MM.1S (cell line): ENCODE data around the gene SQSTM1.

Source experiments
- CTCF ChIP-seq: fragments of 300-600 bp; sonication (generic); IDR thresholded peaks from 2 replicates; pipeline ENCODE4 v1.5.1; 2016; ENCODE audit warnings: antibody characterized with exemption, low read length, mixed read lengths
- EZH2 ChIP-seq: fragments of 300-600 bp; sonication (generic); optimal IDR thresholded peaks from 2 replicates; pipeline ENCODE3; 2017; ENCODE audit warnings: low read depth, mild to moderate bottlenecking, antibody characterized with exemption, low read length, mixed read lengths
- EZH2phosphoT487 ChIP-seq: fragments of 300-600 bp; sonication (generic); IDR thresholded peaks from 2 replicates; pipeline ENCODE4 v1.6.1; 2018; ENCODE audit warnings: antibody characterized with exemption, low read length

- TF ChIP-seq CTCF = no peak
- TF ChIP-seq EZH2 = no peak
- no peak for TF ChIP-seq EZH2phosphoT487
Observed at GRCh38 chr5:179803651-179804554, 16.8 kb upstream of the SQSTM1 start.
